HepG2 (cell line): Measurements from ENCODE around the gene BRSK2. TPM values are rescaled to one million over a fixed set of nuclear protein-coding genes. Genes with fewer than 3 reads are reported as not detected.

ENCODE experiments used
- ATAC-seq: fragments of 200-7000 bp; cut with Tn5 transposase; 3 replicates; pipeline ENCODE4 v1.9.1; 2020; ENCODE audit warnings: mild to moderate bottlenecking, moderate library complexity
- BruUV-seq: library from RNA; stranded (reverse); fragments of 400-500 nt; replicated peaks from 2 replicates; lab custom pipeline; 2021; lab: Mats Ljungman, UMichigan
- CTCF ChIA-PET: fragments of 300-600 bp; formaldehyde crosslinking; extraction: SDS; loops from one replicate; lab custom pipeline; 2021; ENCODE audit warnings: low total read pairs, inconsistent platforms, low intra/inter-chr PET ratio; lab: Yijun Ruan, JAX
- POLR2A ChIA-PET: fragments of 350-600 bp; sonication (Branson Sonifier 250); formaldehyde crosslinking; loops from one replicate; lab custom pipeline; 2020; ENCODE audit warnings: antibody characterized with exemption, inconsistent platforms; lab: Yijun Ruan, JAX
- DNase-seq: peaks from one replicate; pipeline ENCODE4 v3.0.0-alpha.2; 2015; ENCODE audit warnings: low spot score
- FAIRE-seq: peaks from 3 replicates; lab custom pipeline; 2011; peaks lifted over from hg19 to GRCh38; lab: Jason Lieb, UNC
- H2AFZ ChIP-seq: one replicate; pipeline ENCODE4 v1.6.1; 2011; ENCODE audit warnings: low read length, inconsistent platforms
- H3K27ac ChIP-seq: fragments of 300-600 bp; 3 replicates; pipeline ENCODE4 v1.8.0; 2011; ENCODE audit warnings: mixed run types, mild to moderate bottlenecking, mixed read lengths, low read length, inconsistent platforms; ENCODE audit not compliant: insufficient read depth; ENCODE audit errors: extremely low read length
- H3K27me3 ChIP-seq, 2 experiments: fragments of 200-600 bp in 1 of 2; 2 replicates in 1 of 2; 3 replicates in 1 of 2; pipeline versions ENCODE4 v1.6.0 to v1.8.0; 2011; ENCODE audit warnings: low read length in 2 of 2, mild to moderate bottlenecking in 2 of 2, moderate library complexity in 2 of 2, inconsistent platforms in 1 of 2; ENCODE audit not compliant: insufficient read depth in 2 of 2, control insufficient read depth in 1 of 2
- H3K36me3 ChIP-seq, 2 experiments: fragments of 200-600 bp in 1 of 2; replicated peaks in 1 of 2; 2 replicates in 1 of 2; 3 replicates in 1 of 2; pipeline versions ENCODE4 v1.5.1 to v1.8.0; 2011; ENCODE audit warnings: low read length in 2 of 2, inconsistent platforms in 1 of 2; ENCODE audit not compliant: insufficient read depth in 2 of 2, control insufficient read depth in 1 of 2
- H3K4me1 ChIP-seq: 2 replicates; pipeline ENCODE4 v1.5.1; 2012; ENCODE audit warnings: low read length, inconsistent platforms; ENCODE audit not compliant: insufficient read depth
- H3K4me2 ChIP-seq: 2 replicates; pipeline ENCODE4 v1.6.0; 2011; ENCODE audit warnings: low read depth, low read length, inconsistent platforms
- H3K4me3 ChIP-seq, 3 experiments: fragments of 200-600 bp in 1 of 3; sonication (generic), shearing (Covaris generic) in 1 of 3; replicated peaks in 1 of 3; 2 replicates each; pipeline ENCODE4 v1.5.1; 2011 to 2016; ENCODE audit warnings: low read length in 3 of 3, inconsistent platforms in 2 of 3, low read depth in 2 of 3, mild to moderate bottlenecking in 2 of 3, control low read depth in 1 of 3, mixed read lengths in 1 of 3; ENCODE audit not compliant: insufficient read depth in 1 of 3
- H3K79me2 ChIP-seq: one replicate; pipeline ENCODE4 v1.6.1; 2011; ENCODE audit warnings: low read length, inconsistent platforms; ENCODE audit not compliant: insufficient read depth
- H3K9ac ChIP-seq: 2 replicates; pipeline ENCODE4 v1.6.0; 2011; ENCODE audit warnings: mild to moderate bottlenecking, low read depth, low read length, inconsistent platforms; ENCODE audit not compliant: insufficient read depth
- H3K9me3 ChIP-seq: 2 replicates; pipeline ENCODE4 v1.5.1; 2012; ENCODE audit warnings: mild to moderate bottlenecking, low read length
- H4K20me1 ChIP-seq: 2 replicates; pipeline ENCODE4 v1.6.0; 2011; ENCODE audit warnings: inconsistent platforms, mild to moderate bottlenecking, low read length, moderate library complexity; ENCODE audit not compliant: insufficient read depth
- AGO2 ChIP-seq: fragments of 200-400 bp; formaldehyde crosslinking; optimal IDR thresholded peaks from 2 replicates; pipeline ENCODE3; 2017; ENCODE audit warnings: mild to moderate bottlenecking, low read depth, low read length, moderate library complexity
- NFIB ChIP-seq: sonication (generic); formaldehyde crosslinking; IDR thresholded peaks from 2 replicates; pipeline ENCODE4 v1.9.0; 2021; ENCODE audit warnings: missing genetic modification reagents, mild to moderate bottlenecking, borderline replicate concordance
- POGZ ChIP-seq: sonication (generic); formaldehyde crosslinking; IDR thresholded peaks from 2 replicates; pipeline ENCODE4 v1.4.0; 2020; ENCODE audit warnings: mild to moderate bottlenecking, missing genetic modification reagents
- RFX3 ChIP-seq: IDR thresholded peaks from 2 replicates; pipeline ENCODE4 v1.6.1; 2016; ENCODE audit warnings: missing biosample characterization, missing genetic modification reagents
- RNF219 ChIP-seq: sonication (generic); formaldehyde crosslinking; IDR thresholded peaks from 2 replicates; pipeline ENCODE4 v1.5.0; 2020; ENCODE audit warnings: mild to moderate bottlenecking, missing genetic modification reagents
- ZNF781 ChIP-seq: sonication (generic); formaldehyde crosslinking; IDR thresholded peaks from 2 replicates; pipeline ENCODE4 v1.5.1; 2020; ENCODE audit warnings: borderline replicate concordance, mild to moderate bottlenecking, missing genetic modification reagents; ENCODE audit errors: not compliant biosample characterization
- ZZZ3 ChIP-seq: sonication (generic); formaldehyde crosslinking; IDR thresholded peaks from 2 replicates; pipeline ENCODE4 v1.4.0; 2020; ENCODE audit warnings: missing genetic modification reagents, mild to moderate bottlenecking, borderline replicate concordance
- WGBS: methylation state at CpG from one replicate; pipeline ENCODE4 v1.1.6; 2017; ENCODE audit warnings: low lambda C conversion rate; 5-methylcytosine and 5-hydroxymethylcytosine counted together
- in situ Hi-C: cut with HindIII; loops from 2 replicates; pipeline ENCODE4 v1.10.0; 2017; ENCODE audit warnings: low pct_unique_long_range_greater_than_20kb; ENCODE audit not compliant: extremely low pct_ligation_motif_present
- intact Hi-C: fragments of 100-400 bp; cut with micrococcal nuclease; formaldehyde crosslinking; loops from one replicate; pipeline ENCODE4 v1.10.0; 2022; ENCODE audit not compliant: unreplicated experiment
- polyA plus RNA-seq, 8 experiments: library from polyadenylated mRNA; depleted of rRNA in 3 of 8; stranded (reverse) in 7 of 8; unstranded in 1 of 8; fragments of >200 nt; fragmentation: Illumina TruSeq in 4 of 8; extraction: Trizol in 4 of 8; gene quantifications; 2 replicates each; pipeline versions ENCODE4 v1.2.1 to v1.2.3, GENCODE V29; 2011 to 2016; ENCODE audit warnings: low read depth in 4 of 8, missing spikeins in 1 of 8, mixed read lengths in 1 of 8; ENCODE audit not compliant: insufficient read depth in 1 of 8
- total RNA-seq, 5 experiments: library from RNA; depleted of rRNA; stranded (reverse); fragments of >200 nt; fragmentation: Illumina TruSeq; extraction: Trizol; gene quantifications; 2 replicates each; pipeline ENCODE4 v1.2.3, GENCODE V29; 2016; ENCODE audit warnings: low read depth in 1 of 5

BRSK2 gene
- total and polyA plus RNA-seq, 2 of the 13 experiments (the other 11 are each of a cell fraction or from before 2014, with no cell fraction given), result 0.74 to 1.1 TPM

GRCh38 chr11:1472180-1473005, 82.7 kb downstream of the BRSK2 start:
- Histone ChIP-seq H3K79me2 (no peaks in the 10 kb centered on the region), H3K4me3 (no peak overlapping the region), H3K4me2 (no peak overlapping the region), H2AFZ (no peak overlapping the region), H3K27ac (no peak overlapping the region), H4K20me1 (no peaks in the 10 kb centered on the region)
- CTCF ChIA-PET, result no interaction called here
- in situ Hi-C loops, result no loop called here
- no peak for TF ChIP-seq ZZZ3
- no peak for TF ChIP-seq RFX3 (CRISPR knock-in tag)
- TF ChIP-seq AGO2, result peak; percentile 14
- TF ChIP-seq, all 625 proteins: peak for 1
- intact Hi-C loops, result no loop called here
- FAIRE-seq (no peak), ATAC-seq (no peak), DNase-seq (no peak)
- no TSS peak for BruUV-seq
- Histone ChIP-seq H3K9me3 (no peaks in the 10 kb centered on the region), H3K4me1 (no peaks in the 10 kb centered on the region), H3K27me3 (no peaks in the 10 kb centered on the region), H3K36me3 (peaks cover 2 to 9% of the 10 kb centered on the region in 2 experiments; a peak in 3 of 5 replicates), H3K9ac (no peak overlapping the region)
- POLR2A ChIA-PET, result no interaction called here
- 92% methylated on average over 9 of the region's 21 CpGs for WGBS

- BruUV-seq, result no TSS peak
- no peak overlapping the region for H3K4me3 ChIP-seq
- no peak overlapping the region for H3K27ac ChIP-seq
- TF ChIP-seq RNF219 (CRISPR knock-in tag), result no peak
- TF ChIP-seq AGO2, result no peak
- no peak for TF ChIP-seq POGZ
- TF ChIP-seq NFIB (CRISPR knock-in tag), result no peak
- TF ChIP-seq ZNF781 (CRISPR knock-in tag), result no peak
- TF ChIP-seq, all 625 proteins: peak for 0
- 91% methylated on average over 6 of the region's 12 CpGs for WGBS
- H2AFZ ChIP-seq, result no peak overlapping the region
- H3K79me2 ChIP-seq, result no peaks in the 10 kb centered on the region
- FAIRE-seq (no peak), ATAC-seq (no peak), DNase-seq (no peak)
- no peak overlapping the region for H3K4me2 ChIP-seq
- no peaks in the 10 kb centered on the region for H3K4me1 ChIP-seq
- no peaks in the 10 kb centered on the region for H3K27me3 ChIP-seq
- H3K36me3 ChIP-seq, result peaks cover 2 to 11% of the 10 kb centered on the region in 2 experiments; a peak in 3 of 5 replicates
- intact Hi-C loops (no loop called here), in situ Hi-C loops (no loop called here)
- no peaks in the 10 kb centered on the region for H3K9me3 ChIP-seq
- POLR2A ChIA-PET, result no interaction called here
- CTCF ChIA-PET, result no interaction called here
- H3K9ac ChIP-seq, result no peak overlapping the region
- H4K20me1 ChIP-seq, result no peaks in the 10 kb centered on the region
These were observed 83.4 kb downstream of the BRSK2 start for GRCh38 chr11:1473011-1473628.
